AG04449 (cell line): ENCODE results near the gene AFF3.

ENCODE experiments used
- CTCF ChIA-PET: fragments of 350-600 bp; formaldehyde crosslinking; extraction: SDS; loops from one replicate; lab custom pipeline; 2021; ENCODE audit warnings: antibody characterized with exemption; lab: Yijun Ruan, JAX
- POLR2A ChIA-PET: fragments of 400-600, 350-600 bp; formaldehyde crosslinking; extraction: SDS; loops from one replicate; lab custom pipeline; 2020; ENCODE audit warnings: antibody characterized with exemption, inconsistent platforms; lab: Yijun Ruan, JAX
- DNase-seq: peaks from one replicate; pipeline ENCODE4 v3.0.0-alpha.2; 2010; ENCODE audit warnings: low read depth, low spot score
- H3K4me3 ChIP-seq: 2 replicates; pipeline ENCODE4 v1.5.1; 2011; ENCODE audit warnings: low read depth, mild to moderate bottlenecking, control low read depth, low read length
- TF ChIP-seq, protein P1 (sequence below): IDR thresholded peaks from one replicate; pipeline ENCODE4 v1.5.1; 2011; ENCODE audit warnings: mild to moderate bottlenecking, moderate library complexity, low read length, control low read depth, inconsistent platforms; ENCODE audit not compliant: insufficient read depth; ENCODE audit errors: missing control alignments

The AFF3 gene

GRCh38 chr2:99657691-99658258 is 484.6 kb downstream of the AFF3 start:
- POLR2A ChIA-PET: no interaction called here
- CTCF ChIA-PET: no interaction called here

DNA sequence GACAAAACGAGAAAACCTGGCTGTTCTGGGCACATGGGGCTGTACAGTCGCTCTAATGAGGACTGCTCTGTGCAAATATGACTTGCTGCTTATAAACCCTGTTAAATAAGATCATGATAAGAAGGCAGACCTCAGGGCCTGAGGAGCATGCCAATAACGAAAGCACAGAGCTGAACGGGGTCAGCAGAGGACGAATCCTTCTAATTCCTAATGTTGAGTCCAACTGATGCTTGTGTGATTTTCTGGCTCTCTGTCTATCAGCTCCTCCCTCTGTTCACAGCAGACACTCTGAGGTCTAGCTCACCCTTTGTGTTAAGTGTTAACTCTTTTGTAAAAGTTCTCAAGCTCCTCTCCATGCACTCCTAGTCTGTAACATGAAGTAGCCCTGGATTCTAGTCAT is 485.4 kb downstream of the AFF3 start:
- no peak for DNase-seq
- H3K4me3 ChIP-seq: no peak overlapping the region
- TF ChIP-seq, protein P1, sequence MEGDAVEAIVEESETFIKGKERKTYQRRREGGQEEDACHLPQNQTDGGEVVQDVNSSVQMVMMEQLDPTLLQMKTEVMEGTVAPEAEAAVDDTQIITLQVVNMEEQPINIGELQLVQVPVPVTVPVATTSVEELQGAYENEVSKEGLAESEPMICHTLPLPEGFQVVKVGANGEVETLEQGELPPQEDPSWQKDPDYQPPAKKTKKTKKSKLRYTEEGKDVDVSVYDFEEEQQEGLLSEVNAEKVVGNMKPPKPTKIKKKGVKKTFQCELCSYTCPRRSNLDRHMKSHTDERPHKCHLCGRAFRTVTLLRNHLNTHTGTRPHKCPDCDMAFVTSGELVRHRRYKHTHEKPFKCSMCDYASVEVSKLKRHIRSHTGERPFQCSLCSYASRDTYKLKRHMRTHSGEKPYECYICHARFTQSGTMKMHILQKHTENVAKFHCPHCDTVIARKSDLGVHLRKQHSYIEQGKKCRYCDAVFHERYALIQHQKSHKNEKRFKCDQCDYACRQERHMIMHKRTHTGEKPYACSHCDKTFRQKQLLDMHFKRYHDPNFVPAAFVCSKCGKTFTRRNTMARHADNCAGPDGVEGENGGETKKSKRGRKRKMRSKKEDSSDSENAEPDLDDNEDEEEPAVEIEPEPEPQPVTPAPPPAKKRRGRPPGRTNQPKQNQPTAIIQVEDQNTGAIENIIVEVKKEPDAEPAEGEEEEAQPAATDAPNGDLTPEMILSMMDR: no peak
- ChIA-PET CTCF (no interaction called here), POLR2A (no interaction called here)

More at GRCh38 chr2:99657691-99658258, 484.6 kb downstream of the AFF3 start:
- DNase-seq: no peak
- no peak overlapping the region for H3K4me3 ChIP-seq
- TF ChIP-seq, protein P1: no peak

DNA sequence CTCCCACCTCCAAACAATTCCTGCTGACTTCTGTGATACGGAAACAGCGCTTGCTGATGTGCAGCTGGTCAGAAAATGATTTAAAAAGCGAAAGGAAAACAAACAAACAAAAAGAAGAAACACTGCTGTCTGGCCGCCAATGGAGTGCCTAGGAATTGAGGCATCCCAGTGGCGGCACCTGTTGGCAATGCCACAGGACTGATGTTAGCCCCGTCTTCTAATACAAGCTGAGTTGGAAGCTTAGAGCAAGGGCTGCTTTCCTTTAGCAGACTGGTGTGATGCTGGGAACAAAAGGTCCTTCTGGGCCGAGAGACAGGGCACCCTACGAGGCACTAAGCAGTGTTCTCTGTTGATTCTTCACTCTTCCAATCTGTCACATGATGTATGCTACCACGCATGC is 489.0 kb downstream of the AFF3 start:
- ChIA-PET POLR2A (no interaction called here), CTCF (no interaction called here)
- TF ChIP-seq, protein P1: no peak
- DNase-seq: no peak
- H3K4me3 ChIP-seq: no peak overlapping the region

- CTCF ChIA-PET: interaction anchor here (1.2 kb wide), 1 partner anchor 17 kb away, joined by 3 read pairs; no protein-coding TSS in a partner anchor
These were observed 489.5 kb downstream of the AFF3 start for GRCh38 chr2:99652862-99653261.

DNA sequence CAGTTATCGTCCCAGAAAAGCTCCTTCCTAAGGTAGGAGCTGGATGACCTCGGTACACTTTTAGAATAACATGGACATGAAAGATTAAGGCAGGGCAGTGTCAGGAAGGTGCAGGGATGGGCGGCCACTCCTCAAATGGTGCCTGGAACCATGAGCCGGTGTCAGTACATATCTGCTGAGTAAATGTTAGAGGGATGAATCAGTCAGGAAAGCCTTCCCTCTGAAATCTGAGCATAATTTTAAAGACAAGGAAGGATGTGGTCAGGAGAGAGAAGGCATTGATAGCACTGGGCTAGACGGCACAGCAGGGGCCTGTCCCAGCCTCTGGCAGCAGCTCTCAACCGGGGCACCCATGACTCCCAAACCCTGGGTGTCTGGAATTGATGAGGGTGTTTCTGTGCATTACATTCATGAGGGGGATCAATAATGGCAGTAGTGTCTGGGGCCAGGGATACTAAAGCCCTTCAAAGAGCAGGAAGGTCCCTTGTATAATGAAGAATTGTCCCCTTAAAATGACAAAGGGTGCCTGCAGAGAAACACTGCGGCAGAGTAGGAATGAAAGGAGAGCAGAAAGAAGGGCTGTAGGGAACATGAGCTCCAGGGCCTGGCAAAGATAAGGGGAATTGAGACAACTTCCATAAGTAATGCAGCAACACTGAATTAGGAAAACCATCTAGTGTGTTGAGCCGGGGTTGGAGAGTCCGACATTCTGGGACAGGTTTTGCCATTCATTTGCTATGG is 490.3 kb downstream of the AFF3 start:
- no peak overlapping the region for H3K4me3 ChIP-seq
- ChIA-PET CTCF (interaction anchor here (0.8 to 1.5 kb wide), 4 partner anchors 13 to 586 kb away, joined by 3 read pairs; no protein-coding TSS in a partner anchor), POLR2A (no interaction called here)
- TF ChIP-seq, protein P1: no peak
- no peak for DNase-seq

More at GRCh38 chr2:99652862-99653261, 489.5 kb downstream of the AFF3 start:
- no peak for DNase-seq
- POLR2A ChIA-PET: no interaction called here
- no peak overlapping the region for H3K4me3 ChIP-seq
- TF ChIP-seq, protein P1: no peak
